Activated CD4-positive, alpha-beta T cell treated with anti-CD3 and anti-CD28 coated beads, Interleukin-2, amount 10 ng/mL, durations not matched to agents 7 days and 5 days (primary cell): ENCODE data around the gene BRD3OS. TPM values are rescaled to one million over a fixed set of nuclear protein-coding genes. Genes with fewer than 3 reads are reported as not detected.
"Not testable (repeated sequence)": the region's sequence is repeated elsewhere in the genome, so short reads cannot be mapped to it uniquely, and the experiment has no call there.

ENCODE experiments used
- CTCF ChIA-PET: fragments of 350-600 bp; sonication (Branson Sonifier 250); formaldehyde crosslinking; loops from one replicate; lab custom pipeline; 2021; ENCODE audit warnings: antibody characterized with exemption; lab: Charles Lee
- POLR2A ChIA-PET: fragments of 350-600 bp; sonication (Branson Sonifier 250); formaldehyde crosslinking; loops from one replicate; lab custom pipeline; 2021; ENCODE audit warnings: antibody characterized with exemption; lab: Charles Lee
- DNase-seq: peaks from one replicate; pipeline ENCODE4 v3.0.0-alpha.2; 2020
- H3K27ac Mint-ChIP-seq: one replicate; pipeline ENCODE4 v1.8.0; 2021; ENCODE audit warnings: mild to moderate bottlenecking, moderate library complexity, mixed read lengths
- H3K27me3 Mint-ChIP-seq: one replicate; pipeline ENCODE4 v1.8.0; 2021; ENCODE audit warnings: mixed read lengths
- H3K36me3 Mint-ChIP-seq: one replicate; pipeline ENCODE4 v1.8.0; 2021; ENCODE audit warnings: low read depth, mixed read lengths
- H3K4me1 Mint-ChIP-seq: one replicate; pipeline ENCODE4 v1.8.0; 2021; ENCODE audit warnings: mixed read lengths
- H3K4me3 Mint-ChIP-seq: one replicate; pipeline ENCODE4 v1.8.0; 2021; ENCODE audit warnings: mild to moderate bottlenecking, moderate library complexity, mixed read lengths
- H3K9me3 Mint-ChIP-seq: one replicate; pipeline ENCODE4 v1.8.0; 2021; ENCODE audit warnings: mixed read lengths
- total RNA-seq, 2 experiments: library from RNA; stranded (reverse); gene quantifications; one replicate each; pipeline ENCODE4 v1.2.3, GENCODE V29; 2021

BRD3OS gene
- total RNA-seq, 2 experiments from 2014 or later = 11.1 to 12.9 TPM

DNA sequence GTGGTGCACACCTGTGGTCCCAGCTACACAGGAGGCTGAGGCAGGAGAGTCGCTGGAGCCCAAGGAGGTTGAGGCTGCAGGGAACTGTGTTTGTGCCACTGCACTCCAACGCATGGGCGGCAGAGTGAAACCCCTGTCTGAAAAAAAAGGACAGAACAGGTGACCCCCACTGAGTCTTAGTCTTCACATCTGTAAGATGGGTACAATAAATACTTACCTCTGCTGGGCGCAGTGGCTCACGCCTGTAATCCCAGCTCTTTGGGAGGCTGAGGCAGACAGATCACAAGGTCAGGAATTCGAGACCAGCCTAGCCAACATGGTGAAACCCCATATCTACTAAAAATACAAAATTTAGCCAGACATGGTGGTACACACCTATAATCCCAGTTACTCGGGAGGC lies 47.4 kb downstream of the BRD3OS start:
- Mint-ChIP-seq H3K27me3 (peaks cover 18% of the 10 kb centered on the region), H3K4me1 (peaks cover 12% of the 10 kb centered on the region)
- H3K36me3 Mint-ChIP-seq, POLR2A ChIA-PET, H3K9me3 Mint-ChIP-seq, CTCF ChIA-PET, H3K27ac Mint-ChIP-seq, H3K4me3 Mint-ChIP-seq, DNase-seq: not testable (repeated sequence)

DNA sequence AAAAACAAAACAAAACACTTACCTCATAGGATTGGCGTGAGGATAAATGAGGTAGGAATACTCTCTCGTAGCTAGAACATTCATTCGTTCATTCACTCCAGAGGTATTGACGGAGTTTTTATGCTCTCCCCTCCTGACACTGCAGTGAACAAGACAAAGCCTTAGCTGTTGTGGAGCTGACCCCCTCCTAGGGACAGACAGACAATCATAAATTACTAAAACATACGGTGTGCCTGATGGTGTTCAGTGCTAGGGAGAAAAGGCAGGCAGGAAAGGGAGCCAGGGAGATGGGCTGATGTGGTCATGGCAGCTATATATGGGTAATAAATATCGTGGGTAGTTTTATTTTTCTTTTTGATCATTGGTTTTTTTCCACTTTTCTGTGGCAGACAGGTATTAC lies 48.2 kb downstream of the BRD3OS start:
- H3K9me3 Mint-ChIP-seq = peaks cover 8% of the 10 kb centered on the region
- no peak for DNase-seq
- CTCF ChIA-PET = interaction anchor here (1.1 kb wide), 1 partner anchor 30 kb away, joined by 3 read pairs; no protein-coding TSS in a partner anchor
- POLR2A ChIA-PET = no interaction called here
- H3K27me3 Mint-ChIP-seq = peaks cover 18% of the 10 kb centered on the region
- no peak overlapping the region for H3K4me3 Mint-ChIP-seq
- peaks cover 12% of the 10 kb centered on the region for H3K4me1 Mint-ChIP-seq
- H3K36me3 Mint-ChIP-seq = peaks cover 3% of the 10 kb centered on the region
- no peak overlapping the region for H3K27ac Mint-ChIP-seq

DNA sequence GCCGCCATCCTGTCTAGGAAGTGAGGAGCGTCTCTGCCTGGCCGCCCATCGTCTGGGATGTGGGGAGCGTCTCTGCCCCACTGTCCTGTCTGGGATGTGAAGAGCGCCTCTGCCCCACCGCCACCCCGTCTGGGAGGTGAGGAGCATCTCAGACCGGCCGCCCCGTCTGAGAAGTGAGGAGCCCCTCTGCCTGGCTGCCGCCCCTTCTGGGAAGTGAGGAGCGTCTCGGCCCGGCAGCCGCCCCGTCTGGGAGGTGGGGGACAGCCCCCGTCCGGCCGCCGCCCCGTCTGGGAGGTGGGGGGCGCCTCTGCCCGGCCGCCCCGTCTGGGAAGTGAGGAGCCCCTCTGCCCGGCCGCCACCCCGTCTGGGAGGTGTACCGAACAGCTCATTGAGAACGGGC lies 50.4 kb downstream of the BRD3OS start:
- Mint-ChIP-seq H3K9me3 (peaks cover 12% of the 10 kb centered on the region), H3K27me3 (peaks cover 12% of the 10 kb centered on the region)
- H3K36me3 Mint-ChIP-seq, H3K27ac Mint-ChIP-seq, CTCF ChIA-PET, H3K4me1 Mint-ChIP-seq, DNase-seq, H3K4me3 Mint-ChIP-seq, POLR2A ChIA-PET: not testable (repeated sequence)

DNA sequence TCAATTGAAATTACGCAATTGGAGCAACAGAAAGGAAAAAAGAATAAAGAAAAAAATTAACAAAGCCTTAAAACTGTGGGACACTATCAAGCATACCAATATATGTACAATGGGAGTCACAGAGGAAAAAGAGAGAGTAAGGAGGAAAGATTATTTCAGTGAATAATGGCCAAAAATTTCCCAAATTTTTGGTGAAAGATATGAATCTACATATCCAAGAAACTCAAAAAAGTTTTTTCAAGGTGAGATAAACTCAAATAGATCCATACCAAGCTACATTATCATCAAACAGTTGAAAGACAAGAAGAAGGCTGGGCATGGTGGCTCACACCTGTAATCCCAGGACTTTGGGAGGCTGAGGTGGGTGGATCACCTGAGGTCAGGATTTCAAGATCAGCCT lies 51.4 kb downstream of the BRD3OS start:
- ChIA-PET POLR2A (no interaction called here), CTCF (no interaction called here)
- no peak overlapping the region for H3K4me3 Mint-ChIP-seq
- no peaks in the 10 kb centered on the region for H3K4me1 Mint-ChIP-seq
- no peak for DNase-seq
- peaks cover 12% of the 10 kb centered on the region for H3K9me3 Mint-ChIP-seq
- H3K27me3 Mint-ChIP-seq = peaks cover 11% of the 10 kb centered on the region
- no peak overlapping the region for H3K27ac Mint-ChIP-seq
- H3K36me3 Mint-ChIP-seq = peaks cover 3% of the 10 kb centered on the region

Other genes with a start within 250 kb of the BRD3OS start
- 1 to 10 TPM; 6.2 TPM for gene VAV2, start 33.2 kb upstream of the BRD3OS start, total RNA-seq
- gene BRD3, start 42.5 kb downstream of the BRD3OS start, total RNA-seq = 10 to 100 TPM; 40.1 to 47.4 TPM
- gene WDR5, start 110.6 kb downstream of the BRD3OS start, total RNA-seq = 10 to 100 TPM; 41.0 to 42.5 TPM
- gene RNU6ATAC, start 139.1 kb downstream of the BRD3OS start, total RNA-seq = 10 to 100 TPM in 1 of 2 experiments, not detected in 1; 27.2 TPM